Hematopoietic multipotent progenitor cell treated with erythropoietin and hydrocortisone succinate and interleukin-3 and kit ligand, for 17 days (in vitro differentiated cells): Measurements from ENCODE around the gene CARD14.
"Not testable (repeated sequence)": the region's sequence is repeated elsewhere in the genome, so short reads cannot be mapped to it uniquely, and the experiment has no call there.

Experiments used
- DNase-seq: peaks from one replicate; pipeline ENCODE4 v3.0.0-alpha.2; 2015; ENCODE audit warnings: low spot score

CARD14 gene

DNA sequence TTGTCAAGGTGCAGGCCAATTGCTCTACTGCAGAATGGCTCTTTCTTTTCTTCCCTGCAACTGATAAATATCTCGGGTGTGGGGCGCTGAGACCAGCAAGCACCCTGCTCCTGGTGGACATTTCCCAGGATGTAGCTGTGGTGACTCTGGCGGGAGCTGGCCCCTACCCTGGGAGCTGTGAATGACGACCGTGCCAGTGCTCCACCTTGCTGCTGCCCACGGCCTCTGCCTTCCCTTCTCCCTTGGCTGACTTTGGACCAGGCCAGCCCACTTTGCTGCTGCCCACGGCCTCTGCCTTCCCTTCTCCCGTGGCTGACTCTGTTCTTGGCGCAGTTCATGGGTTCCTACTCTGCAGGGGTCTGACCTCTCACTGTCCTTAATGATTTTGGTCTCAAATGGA, 16.1 kb downstream of the CARD14 start:
- no peak for DNase-seq

DNA sequence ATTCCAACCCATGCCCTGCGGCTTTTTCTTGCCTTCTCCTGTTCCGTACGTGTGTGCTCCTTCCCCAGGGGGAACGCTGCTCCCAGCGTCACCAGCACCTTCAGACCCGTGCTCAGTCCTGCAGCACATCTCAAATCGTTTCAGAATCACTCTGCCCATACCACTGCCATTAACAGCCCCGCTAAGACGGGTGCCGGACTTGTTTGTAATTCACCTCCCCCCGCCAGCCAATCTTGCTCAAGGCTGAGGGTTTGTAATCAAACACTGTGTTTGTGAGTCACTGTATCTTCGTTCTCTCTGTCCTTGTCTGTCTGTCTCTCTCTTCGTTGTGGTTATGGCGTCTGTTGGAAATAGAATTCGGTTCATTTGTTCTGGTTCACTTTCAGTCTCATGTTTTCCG, 17.3 kb downstream of the CARD14 start:
- DNase-seq, result no peak

DNA sequence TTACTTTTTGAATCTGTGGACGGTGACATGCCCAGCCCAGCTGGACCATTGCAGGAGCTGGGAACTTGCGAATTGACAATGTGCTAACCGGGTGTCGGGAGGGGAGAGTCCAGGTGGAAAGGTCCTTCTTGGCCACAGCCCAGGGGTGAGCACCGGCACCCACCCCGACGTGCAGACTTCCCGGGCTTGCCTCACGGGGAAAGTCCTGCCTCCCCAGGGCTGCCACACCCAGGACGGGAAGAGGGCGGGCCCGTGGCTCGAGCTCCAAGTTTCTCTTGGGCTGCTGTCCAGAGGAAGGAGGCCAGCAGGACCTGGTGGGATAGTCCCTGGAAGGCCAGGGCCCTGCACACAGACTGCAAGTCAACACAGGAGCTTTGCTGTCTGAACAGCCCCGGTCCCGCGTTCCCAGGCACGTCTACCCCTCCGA, 17.7 kb downstream of the CARD14 start:
- DNase-seq, result no peak

DNA sequence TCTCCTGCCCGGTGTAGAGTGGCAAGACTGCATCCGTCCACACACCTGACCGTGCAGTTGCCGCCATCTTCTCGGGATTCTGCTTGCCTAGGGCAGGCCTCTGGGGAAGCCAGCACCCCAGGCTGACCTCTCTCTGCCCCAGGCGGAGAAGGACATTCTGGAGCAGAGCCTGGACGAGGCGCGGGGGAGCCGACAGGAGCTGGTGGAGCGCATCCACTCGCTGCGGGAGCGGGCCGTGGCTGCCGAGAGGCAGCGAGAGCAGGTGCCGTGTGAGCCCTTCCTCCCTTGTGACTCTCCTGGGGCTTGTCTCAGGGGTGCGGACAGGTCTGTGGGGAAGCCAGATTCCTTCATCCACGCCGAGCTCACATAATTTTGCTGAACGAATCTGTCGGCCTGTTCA, 19.8 kb downstream of the CARD14 start:
- no peak for DNase-seq

DNA sequence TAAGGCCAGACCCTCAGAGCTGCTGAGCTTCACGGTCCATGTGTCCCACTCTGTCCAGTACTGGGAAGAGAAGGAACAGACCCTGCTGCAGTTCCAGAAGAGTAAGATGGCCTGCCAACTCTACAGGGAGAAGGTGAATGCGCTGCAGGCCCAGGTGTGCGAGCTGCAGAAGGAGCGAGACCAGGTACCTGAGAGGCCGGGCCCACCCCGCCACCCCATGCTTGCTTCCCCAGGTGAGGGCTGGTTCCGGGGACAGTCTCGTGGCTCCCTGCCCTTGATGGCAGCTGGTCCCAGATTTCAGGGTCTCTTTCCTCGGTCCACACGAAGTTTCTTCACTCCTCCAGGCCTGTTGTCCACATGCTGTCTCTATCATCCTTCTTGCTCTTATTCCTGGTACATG, 20.9 kb downstream of the CARD14 start:
- no peak for DNase-seq

DNA sequence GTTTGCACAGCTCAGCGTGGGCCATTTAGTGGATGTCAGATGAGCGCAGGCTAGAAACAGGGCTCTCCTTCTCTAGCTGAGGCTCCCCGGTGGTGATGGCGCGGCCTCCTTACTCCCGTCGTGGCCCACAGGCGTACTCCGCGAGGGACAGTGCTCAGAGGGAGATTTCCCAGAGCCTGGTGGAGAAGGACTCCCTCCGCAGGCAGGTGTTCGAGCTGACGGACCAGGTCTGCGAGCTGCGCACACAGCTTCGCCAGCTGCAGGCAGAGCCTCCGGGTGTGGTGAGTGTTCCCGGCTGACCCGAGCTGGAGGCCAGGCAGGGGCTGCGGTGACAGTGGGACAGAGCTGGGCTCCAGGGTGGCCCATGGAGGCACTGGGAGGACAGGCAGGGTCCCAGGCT, 21.4 kb downstream of the CARD14 start:
- DNase-seq, result no peak

DNA sequence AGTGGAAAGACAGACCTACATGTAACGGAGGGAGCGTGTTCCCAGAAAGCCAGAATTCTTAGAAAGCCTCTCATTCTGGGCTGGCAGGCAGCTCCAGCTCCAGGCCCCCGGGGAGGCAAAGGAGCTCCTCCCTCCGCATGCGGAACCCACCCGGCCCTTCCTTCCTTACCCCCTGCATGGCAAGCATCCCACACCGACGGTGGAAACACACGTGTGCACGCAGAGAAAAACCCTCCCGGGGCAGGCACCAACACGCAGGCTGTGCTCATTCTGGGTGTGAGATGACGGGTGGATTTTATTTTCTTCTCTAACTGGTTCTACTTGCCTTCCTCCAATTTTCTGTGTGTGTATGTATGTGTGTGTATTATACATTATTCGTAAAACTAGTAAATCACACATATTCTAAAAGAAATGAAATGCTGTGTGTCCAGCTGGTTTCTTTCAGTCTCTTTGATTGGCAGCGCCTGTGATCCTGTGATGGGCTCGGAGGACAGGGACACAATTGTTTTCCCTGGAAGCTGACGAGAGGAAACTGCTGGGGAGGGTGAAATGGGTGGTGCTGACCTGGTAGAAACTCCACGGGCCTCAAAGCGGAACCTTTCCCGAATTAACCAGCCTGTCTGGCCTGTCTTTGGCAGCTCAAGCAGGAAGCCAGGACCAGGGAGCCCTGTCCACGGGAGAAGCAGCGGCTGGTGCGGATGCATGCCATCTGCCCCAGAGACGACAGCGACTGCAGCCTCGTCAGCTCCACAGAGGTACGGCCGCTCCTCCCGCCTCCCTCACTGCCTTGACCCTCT, 22.2 kb downstream of the CARD14 start:
- DNase-seq, result no peak

DNA sequence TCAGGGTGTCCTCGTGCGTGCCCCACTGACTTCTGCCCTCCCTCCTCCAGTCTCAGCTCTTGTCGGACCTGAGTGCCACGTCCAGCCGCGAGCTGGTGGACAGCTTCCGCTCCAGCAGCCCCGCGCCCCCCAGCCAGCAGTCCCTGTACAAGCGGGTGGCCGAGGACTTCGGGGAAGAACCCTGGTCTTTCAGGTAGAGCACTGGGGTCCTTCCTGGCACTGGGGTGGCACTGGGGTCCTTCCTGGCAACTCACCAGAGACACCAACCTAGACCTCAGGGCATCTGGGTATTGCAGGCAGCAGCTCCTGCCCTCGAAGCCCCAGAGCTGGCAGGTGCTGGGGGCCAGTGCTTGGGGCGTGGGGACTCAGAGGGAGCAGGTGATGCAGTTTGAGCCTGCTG, 25.3 kb downstream of the CARD14 start:
- no peak for DNase-seq

DNA sequence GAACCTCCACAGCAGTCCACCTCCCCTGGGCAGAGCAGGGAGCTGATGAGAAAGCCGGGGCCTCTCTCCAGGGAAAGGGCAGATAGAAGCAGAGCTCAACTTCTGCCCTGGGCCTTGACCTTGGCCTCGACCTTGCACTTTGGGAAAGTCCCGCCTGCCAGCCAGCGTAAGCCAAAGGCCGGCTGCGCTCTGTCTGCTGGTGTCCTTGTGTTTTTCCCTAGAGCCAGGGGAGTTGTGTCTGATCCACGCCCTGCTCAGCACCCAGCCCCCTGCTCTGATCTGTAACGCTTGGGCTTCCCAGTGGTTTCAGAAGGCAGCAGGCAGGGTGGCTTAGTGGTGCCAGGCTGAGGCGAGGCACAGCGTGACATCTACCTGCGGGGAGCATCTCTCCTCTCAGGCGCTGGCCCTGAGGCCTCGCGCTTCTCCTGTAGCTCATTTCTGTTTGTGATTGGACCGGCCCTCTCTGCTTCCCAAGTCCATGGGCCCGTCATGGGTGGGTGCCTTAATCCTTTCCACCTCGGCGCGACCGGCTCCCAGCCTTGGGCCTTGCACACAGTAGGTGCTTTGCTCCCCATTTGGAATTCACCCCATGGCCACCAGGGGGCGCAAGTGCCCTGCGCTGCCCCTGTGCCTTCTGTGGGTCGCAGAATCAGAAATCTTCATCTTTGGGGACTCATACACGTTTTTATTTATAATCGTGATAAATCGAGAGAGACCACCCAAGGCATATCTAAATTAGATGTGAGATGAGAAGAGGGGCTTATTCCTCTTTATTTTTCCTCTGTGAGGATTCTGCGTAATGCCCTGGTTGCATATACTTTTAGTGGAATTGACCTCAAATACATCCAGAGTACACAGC, 26.1 kb downstream of the CARD14 start:
- DNase-seq, result peak; percentile 76

DNA sequence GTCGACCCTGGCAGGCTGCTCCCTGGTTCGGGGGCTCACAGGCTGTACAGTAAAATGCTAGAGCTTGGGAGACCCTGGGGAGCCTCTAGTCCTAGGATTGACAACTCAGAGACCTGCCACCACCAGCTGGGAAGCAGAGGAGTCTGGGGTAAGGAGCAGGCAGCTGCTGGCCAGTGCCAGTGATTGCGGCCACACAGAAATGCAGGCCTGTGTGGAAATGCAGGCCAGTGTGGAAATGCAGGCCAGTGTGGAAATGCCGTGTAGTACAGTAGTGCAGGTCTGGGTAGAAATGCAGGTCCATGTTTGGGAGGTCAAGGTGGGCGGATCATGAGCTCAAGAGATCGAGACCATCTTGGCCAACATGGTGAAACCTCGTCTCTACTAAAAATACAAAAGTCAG, 26.8 kb downstream of the CARD14 start:
- DNase-seq, result no peak

DNA sequence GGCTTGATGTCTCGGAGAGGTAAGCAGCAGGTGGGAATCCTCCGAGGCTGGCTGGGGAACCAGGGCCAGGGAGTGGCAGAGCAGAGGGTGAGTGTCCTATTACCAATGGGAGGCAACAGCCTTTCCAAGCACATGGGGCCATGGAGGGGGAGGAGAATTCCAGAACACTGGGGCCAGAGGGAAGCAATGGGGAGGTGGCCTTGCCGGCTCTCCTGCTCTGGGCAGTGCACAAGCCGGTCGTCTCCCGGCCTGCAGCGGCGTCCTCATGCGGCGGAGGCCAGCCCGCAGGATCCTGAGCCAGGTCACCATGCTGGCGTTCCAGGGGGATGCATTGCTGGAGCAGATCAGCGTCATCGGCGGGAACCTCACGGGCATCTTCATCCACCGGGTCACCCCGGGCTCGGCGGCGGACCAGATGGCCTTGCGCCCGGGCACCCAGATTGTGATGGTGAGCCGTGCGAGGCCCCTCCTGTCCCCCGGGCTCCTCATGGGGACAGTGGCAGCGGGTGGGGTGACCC, 28.4 kb downstream of the CARD14 start:
- no peak for DNase-seq

DNA sequence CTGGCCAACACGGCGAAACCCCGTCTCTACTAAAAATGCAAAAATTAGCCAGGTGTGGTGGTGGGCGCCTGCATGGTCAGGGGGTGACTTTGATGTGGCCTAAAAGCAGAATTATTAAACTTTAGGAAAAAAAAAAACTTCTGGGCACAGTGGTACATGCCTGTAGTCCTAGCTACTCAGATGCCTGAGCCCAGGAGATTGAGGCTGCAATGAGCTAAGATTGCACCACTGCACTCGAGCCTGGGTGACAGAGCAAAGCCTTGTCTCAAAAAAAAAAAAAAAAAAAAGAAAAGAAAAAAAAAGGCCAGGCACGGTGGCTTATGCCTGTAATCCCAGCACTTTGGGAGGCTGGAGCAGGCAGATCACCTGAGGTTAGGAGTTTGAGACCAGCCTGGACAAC, 29.5 kb downstream of the CARD14 start:
- DNase-seq, result not testable (repeated sequence)

DNA sequence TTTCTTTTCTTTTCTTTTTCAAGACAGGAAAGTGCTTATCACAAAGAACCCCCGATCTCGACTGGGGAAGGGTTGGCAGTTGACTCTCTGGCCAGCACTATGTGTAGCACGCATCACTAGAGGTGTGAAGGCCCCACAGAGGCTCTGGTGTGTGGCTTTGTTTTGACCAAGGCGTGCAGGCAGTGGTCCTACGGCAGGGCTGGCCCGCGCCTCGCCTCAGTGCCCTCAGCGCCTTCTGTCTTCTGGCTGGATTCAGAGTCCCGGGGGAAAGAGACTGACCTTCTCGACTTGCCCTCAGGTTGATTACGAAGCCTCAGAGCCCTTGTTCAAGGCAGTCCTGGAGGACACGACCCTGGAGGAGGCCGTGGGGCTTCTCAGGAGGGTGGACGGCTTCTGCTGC, 31.6 kb downstream of the CARD14 start:
- DNase-seq, result no peak

DNA sequence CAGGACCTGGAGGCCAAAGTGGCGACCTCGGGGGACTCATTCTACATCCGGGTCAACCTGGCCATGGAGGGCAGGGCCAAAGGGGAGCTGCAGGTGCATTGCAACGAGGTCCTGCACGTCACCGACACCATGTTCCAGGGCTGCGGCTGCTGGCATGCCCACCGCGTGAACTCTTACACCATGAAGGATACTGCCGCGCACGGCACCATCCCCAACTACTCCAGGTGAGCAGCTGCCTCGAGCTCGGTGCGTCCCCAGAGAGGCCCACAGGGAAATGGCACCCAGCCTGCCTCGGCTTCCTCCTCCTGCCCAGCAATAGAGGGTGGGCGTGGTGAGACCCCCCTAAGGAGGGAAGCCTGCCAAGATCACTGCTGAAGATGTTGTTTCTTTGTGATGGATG, 32.4 kb downstream of the CARD14 start:
- DNase-seq, result no peak

DNA sequence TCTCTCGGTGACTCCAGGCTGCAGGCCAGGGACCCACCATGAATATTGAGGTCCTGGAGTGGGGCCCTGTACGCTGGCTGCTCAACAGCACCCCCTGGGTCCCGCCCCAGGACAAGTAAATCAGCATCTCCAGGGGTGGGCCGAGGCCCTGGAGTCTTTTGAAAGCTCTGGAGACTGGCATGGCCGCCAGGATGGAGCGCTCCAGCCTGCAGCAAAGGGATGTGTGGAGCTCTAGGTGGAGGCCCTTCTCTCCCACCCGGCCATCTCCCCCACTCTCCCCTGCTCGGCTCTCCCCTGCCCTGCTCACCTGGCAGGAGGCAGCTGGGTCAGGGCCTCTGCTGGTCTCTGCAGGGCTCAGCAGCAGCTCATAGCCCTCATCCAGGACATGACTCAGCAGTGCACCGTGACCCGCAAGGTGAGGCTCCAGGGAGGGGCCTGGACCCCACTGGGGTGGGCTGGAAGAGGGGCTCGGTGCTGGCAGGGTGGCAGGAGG, 33.7 kb downstream of the CARD14 start:
- DNase-seq, result no peak

DNA sequence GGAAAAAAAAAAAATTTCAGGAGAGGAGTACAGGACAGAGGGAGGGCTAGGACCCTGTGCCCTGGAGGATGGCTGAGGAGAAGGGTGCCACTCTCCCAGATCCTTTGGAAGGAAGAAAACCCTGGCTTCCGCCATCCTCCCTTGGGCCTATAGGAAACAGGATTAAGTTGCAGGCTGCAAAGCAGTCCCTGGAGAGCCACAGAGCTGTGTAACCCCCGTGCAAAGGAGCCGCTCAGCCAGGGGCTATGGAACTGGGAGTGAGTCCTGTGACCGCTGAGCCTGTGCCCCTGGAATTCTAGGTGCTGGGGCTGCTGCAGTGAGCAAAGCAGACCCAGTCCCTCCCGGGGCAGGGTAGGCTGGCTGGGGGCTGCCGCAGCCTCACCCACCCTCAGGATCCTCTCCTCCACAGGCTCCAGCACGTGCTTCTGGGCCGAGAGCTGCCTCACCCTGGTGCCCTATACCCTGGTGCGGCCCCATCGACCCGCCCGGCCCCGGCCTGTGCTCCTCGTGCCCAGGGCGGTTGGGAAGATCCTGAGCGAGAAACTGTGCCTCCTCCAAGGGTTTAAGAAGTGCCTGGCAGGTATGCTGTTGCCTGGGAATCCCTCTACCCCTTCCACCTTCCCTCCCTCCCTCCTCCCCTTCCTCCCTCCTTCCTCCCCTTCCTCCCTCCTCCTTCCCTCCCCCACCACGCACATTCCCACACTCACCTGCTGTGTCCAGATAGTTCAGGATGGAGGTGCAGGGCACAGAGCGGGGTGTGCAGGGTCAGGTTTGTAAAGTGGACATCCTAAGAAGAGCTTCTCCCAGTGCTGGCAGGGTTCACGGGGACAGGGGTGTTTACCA, 35.0 kb downstream of the CARD14 start:
- DNase-seq, result no peak

DNA sequence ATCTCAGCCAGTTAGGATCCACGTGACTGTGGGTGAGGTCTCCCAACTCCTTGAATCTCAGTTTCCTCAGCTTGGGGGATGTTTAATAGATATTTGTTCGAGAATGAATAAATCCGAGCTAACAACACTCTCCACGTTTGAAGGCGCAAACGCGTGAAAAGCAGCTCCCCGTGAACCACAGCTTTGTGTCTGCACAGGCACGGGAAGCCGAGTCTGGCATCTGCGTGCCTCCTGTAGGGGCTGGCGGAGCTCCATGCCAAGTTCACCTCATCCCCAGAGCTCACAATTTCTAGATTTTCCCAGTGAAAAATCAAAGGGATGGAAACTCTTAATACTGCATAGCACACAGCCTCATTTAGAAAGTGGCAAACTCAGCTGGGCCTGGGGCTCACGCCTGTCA, 36.0 kb downstream of the CARD14 start:
- DNase-seq, result no peak

DNA sequence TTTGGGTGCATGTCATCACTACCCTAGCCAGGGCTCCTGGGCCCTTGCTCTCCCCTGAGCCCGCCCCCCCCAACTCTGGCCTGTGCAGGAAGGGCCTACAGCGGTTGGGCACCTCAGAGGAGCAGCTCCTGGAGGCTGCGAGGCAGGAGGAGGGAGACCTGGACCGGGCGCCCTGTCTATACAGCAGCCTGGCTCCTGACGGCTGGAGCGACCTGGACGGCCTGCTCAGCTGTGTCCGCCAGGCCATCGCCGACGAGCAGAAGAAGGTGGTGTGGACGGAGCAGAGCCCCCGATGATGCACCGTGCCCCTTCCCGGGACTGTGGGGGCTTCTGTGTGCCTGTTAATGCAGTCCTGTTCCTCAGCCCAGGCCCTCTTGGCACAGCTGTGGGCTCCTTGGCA, 38.2 kb downstream of the CARD14 start:
- no peak for DNase-seq

DNA sequence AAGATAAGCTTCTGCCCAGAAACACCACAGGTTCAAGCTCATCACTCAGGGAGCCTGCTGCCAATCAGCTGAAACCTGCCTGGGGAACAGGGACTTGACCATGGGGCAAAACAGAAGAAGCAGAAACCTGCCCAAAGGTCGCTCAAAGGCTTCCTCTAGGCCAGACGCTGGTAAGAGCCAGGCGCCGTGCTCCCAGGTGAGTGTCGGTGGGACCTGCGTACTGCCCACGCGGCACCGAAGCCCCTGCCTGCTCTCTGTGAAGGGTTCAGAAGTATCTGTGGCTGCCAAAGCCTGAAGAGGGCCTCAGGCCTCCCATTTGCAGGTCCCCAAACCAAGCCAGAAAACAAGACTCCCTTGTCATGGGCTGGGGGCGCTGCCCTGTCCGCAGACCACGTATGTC, 39.9 kb downstream of the CARD14 start:
- DNase-seq, result no peak

DNA sequence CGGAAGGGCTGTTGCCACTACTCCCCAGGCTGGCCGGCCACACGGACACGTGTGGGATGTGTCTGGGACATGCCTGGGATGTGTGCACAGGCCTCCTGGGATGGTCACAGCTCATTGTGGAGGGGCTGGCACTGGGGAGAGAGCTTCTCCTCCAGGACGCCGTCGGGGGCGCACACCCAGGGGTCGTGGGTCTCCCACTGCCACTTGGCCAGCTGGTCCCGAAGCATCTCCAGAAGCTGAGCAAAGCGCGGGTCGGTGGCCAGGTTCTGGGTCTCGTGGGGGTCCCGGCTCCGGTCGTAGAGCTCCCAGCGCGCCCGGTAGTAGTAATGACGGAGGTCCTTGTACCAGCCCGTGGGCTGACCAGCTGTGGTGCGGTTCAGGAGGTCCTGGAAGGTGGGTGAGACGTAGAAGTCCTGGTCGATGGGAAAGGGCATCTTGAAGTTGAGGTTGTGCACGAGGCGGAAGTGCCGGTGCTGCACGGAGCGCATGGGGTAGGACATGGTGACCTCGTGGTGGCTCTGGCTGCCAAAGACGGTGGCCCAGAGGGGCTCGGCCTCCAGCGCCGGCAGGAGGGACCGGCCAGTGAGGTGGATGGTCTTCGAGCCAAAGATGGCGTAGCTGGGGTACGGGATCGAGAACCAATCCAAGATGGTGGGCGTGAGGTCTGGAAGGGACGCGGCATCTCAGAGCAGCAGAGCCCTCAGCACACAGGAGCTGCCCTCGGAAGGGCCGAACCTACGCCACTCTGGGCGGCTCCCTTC, 40.7 kb downstream of the CARD14 start:
- DNase-seq, result no peak

DNA sequence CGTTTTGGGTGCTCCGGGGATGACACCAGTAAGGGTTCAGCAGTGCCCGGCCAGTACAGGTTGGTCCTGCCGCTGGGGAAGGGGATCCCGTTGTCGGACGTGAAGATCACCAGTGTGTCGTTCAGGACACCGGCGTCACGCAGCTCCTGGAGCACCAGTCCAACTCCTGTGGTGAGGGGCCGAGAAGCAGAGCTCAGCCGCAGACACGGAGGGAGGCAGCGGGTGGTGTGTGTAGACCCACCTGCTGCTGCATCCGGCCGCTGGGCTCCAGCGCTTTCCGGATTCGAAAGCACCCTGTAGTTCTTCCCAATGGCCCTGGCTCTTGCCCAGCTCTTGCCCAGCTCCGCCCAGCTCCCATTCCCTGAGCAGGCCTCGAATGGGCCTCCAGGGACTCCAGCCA, 42.3 kb downstream of the CARD14 start:
- DNase-seq, result no peak
